G401 (cell line): ENCODE data around the gene ZNF829. TPM values are rescaled to one million over a fixed set of nuclear protein-coding genes. Genes with fewer than 3 reads are reported as not detected.

Source experiments
- DNase-seq: peaks from one replicate; pipeline ENCODE4 v3.0.0-alpha.2; 2015; ENCODE audit warnings: low spot score
- in situ Hi-C: cut with HindIII; loops from 2 replicates; pipeline ENCODE4 v1.10.0; 2016; ENCODE audit warnings: low sequenced_read_pairs, mixed read lengths
- total RNA-seq: library from RNA; depleted of rRNA; stranded (reverse); fragments of >200 nt; shearing (Covaris generic); gene quantifications from 2 replicates; pipeline ENCODE4 v1.2.3, GENCODE V29; 2014; rRNA removed

The ZNF829 gene
- total RNA-seq = not detected in 2 replicates

GRCh38 chr19:36915992-36916830 is at the start of gene ZNF829, which contains the start of gene ZNF568:
ZNF829 (minus strand) TSS chr19:36916291; CDS start chr19:36915167, 1,124 bp downstream.
ZNF568 (plus strand) TSS chr19:36916332; CDS start chr19:36922771, 6,439 bp downstream.
- in situ Hi-C loops = no loop called here
- peak; percentile 91 for DNase-seq

GRCh38 chr19:36963280-36963679 is 47.2 kb upstream of the ZNF829 start:
- no peak for DNase-seq
- in situ Hi-C loops = no loop called here

- no peak for DNase-seq
- in situ Hi-C loops = no loop called here
Observed at GRCh38 chr19:36962346-36962745, 46.3 kb upstream of the ZNF829 start.

- in situ Hi-C loops = no loop called here
- no peak for DNase-seq
Observed at GRCh38 chr19:36950335-36951119, 34.4 kb upstream of the ZNF829 start.

- no peak for DNase-seq
- in situ Hi-C loops = no loop called here
Observed at GRCh38 chr19:36939153-36939552, 23.1 kb upstream of the ZNF829 start.

- in situ Hi-C loops = no loop called here
- DNase-seq = no peak
Observed at GRCh38 chr19:36931684-36932083, 15.6 kb upstream of the ZNF829 start.

- in situ Hi-C loops = no loop called here
- no peak for DNase-seq
Observed at GRCh38 chr19:36918090-36918489, 2.0 kb upstream of the ZNF829 start.

GRCh38 chr19:36916991-36917390 is 900 bp upstream of the ZNF829 start:
- DNase-seq = peak; percentile 27
- in situ Hi-C loops = no loop called here

GRCh38 chr19:36898422-36898821 is 17.7 kb downstream of the ZNF829 start:
- DNase-seq = no peak
- in situ Hi-C loops = no loop called here

- in situ Hi-C loops = no loop called here
- no peak for DNase-seq
Observed at GRCh38 chr19:36894849-36895383, 21.2 kb downstream of the ZNF829 start.

- in situ Hi-C loops = no loop called here
- no peak for DNase-seq
Observed at GRCh38 chr19:36891768-36892357, 24.2 kb downstream of the ZNF829 start.

- no peak for DNase-seq
- in situ Hi-C loops = no loop called here
Observed at GRCh38 chr19:36876993-36877938, 38.8 kb downstream of the ZNF829 start.

GRCh38 chr19:36851898-36852297 is 64.2 kb downstream of the ZNF829 start:
- no peak for DNase-seq
- in situ Hi-C loops = no loop called here

GRCh38 chr19:36850559-36851442 is 65.3 kb downstream of the ZNF829 start, which contains the start of gene ZNF345:
ZNF345 (plus strand) TSS chr19:36850876; CDS start chr19:36876831, 25,955 bp downstream.
- peak; percentile 97 for DNase-seq
- in situ Hi-C loops = no loop called here

GRCh38 chr19:36849701-36850558 is 66.2 kb downstream of the ZNF829 start:
- DNase-seq = peak; percentile 94
- in situ Hi-C loops = no loop called here

- DNase-seq = no peak
- in situ Hi-C loops = no loop called here
Observed at GRCh38 chr19:36847968-36848367, 68.1 kb downstream of the ZNF829 start.
